Testis (tissue), 3 donors: ENCODE measurements around the gene ITIH4. TPM values are rescaled to one million over a fixed set of nuclear protein-coding genes. Genes with fewer than 3 reads are reported as not detected.

ENCODE experiments used
- DNase-seq: peaks from one replicate; pipeline ENCODE4 v3.0.0-alpha.2; 2019
- H3K27ac ChIP-seq, 2 donors: fragments of 200-600 bp; sonication (generic); one replicate each; pipeline ENCODE4 v1.5.1; 2019
- H3K27me3 ChIP-seq: fragments of 200-600 bp; sonication (generic); one replicate; pipeline ENCODE4 v1.5.1; 2019
- H3K36me3 ChIP-seq: fragments of 200-600 bp; sonication (generic); one replicate; pipeline ENCODE4 v1.5.1; 2017; ENCODE audit warnings: low read depth; ENCODE audit errors: missing control alignments
- H3K4me1 ChIP-seq: fragments of 200-600 bp; sonication (generic); one replicate; pipeline ENCODE4 v1.5.1; 2019
- H3K4me3 ChIP-seq, 2 donors: fragments of 200-600 bp; sonication (generic); one replicate each; pipeline ENCODE4 v1.5.1; 2017 to 2019
- H3K9me3 ChIP-seq: fragments of 200-600 bp; sonication (generic); one replicate; pipeline ENCODE4 v1.5.1; 2017
- CTCF ChIP-seq, 3 experiments: fragments of 450-650 bp in 2 of 3; fragments of 200-600 bp in 1 of 3; sonication (generic) in 1 of 3; IDR thresholded peaks; one replicate each; pipeline ENCODE4 v1.5.1; 2016 to 2019; ENCODE audit warnings: antibody characterized with exemption in 3 of 3, mild to moderate bottlenecking in 2 of 3, moderate library complexity in 1 of 3
- POLR2A ChIP-seq: fragments of 450-650 bp; IDR thresholded peaks from one replicate; pipeline ENCODE4 v1.6.1; 2017; ENCODE audit warnings: antibody characterized with exemption, mild to moderate bottlenecking, moderate library complexity
- WGBS, 2 donors: methylation state at CpG; one replicate each; pipeline ENCODE4 v1.1.5; 2018; 5-methylcytosine and 5-hydroxymethylcytosine counted together
- intact Hi-C: fragments of 100-400 bp; cut with DNase I; formaldehyde crosslinking; loops from one replicate; pipeline ENCODE4 v1.15.1; 2023; ENCODE audit warnings: low total_unique reads
- polyA plus RNA-seq: library from polyadenylated mRNA; stranded (reverse); fragments of 350-450 nt; fragmentation: Illumina TruSeq; extraction: RNeasy Lipid Tissue Mini Kit (QIAGEN cat#74804); gene quantifications from one replicate; pipeline ENCODE4 v1.2.3, GENCODE V29; 2014; ENCODE audit warnings: low read depth, low replicate concordance; ENCODE audit not compliant: insufficient read depth
- total RNA-seq, 2 donors: library from RNA; depleted of rRNA; stranded (reverse); fragments of >200 nt; gene quantifications; one replicate each; pipeline ENCODE4 v1.2.3, GENCODE V29; 2016

The ITIH4 gene
- total and polyA plus RNA-seq, 3 donors from 2014 or later, result 16.8 to 30.2 (median 19.9) TPM

- TF ChIP-seq CTCF (IDR thresholded peaks at IDR 0.05), result no peak
- TF ChIP-seq POLR2A, result no peak
- Histone ChIP-seq H3K27me3 (no peaks in the 10 kb centered on the region), H3K36me3 (no peaks in the 10 kb centered on the region), H3K4me1 (no peaks in the 10 kb centered on the region), H3K27ac (no peak overlapping the region), H3K4me3 (no peak overlapping the region), H3K9me3 (no peaks in the 10 kb centered on the region)
- intact Hi-C loops, result no loop called here
- DNase-seq, result no peak
- 51% methylated on average over 7 to 9 of the region's 9 CpGs for WGBS, 2 donors
Measured at GRCh38 chr3:52795298-52795900, 35.1 kb downstream of the ITIH4 start.

GRCh38 chr3:52794612-52795099 is 35.8 kb downstream of the ITIH4 start, which contains the start of gene ITIH3:
Gene ITIH3, plus strand, starts transcription at chr3:52794796. Its CDS starts 8 bp downstream, at chr3:52794804.
- H3K4me3 ChIP-seq, result no peak within 1 kb of the TSS
- H3K27me3 ChIP-seq, result no peaks in the 10 kb centered on the region
- H3K36me3 ChIP-seq, result no peaks in the 10 kb centered on the region
- H3K27ac ChIP-seq, result no peak within 1 kb of the TSS
- 87 to 88% methylated on average over 7 to 10 of the region's 10 CpGs for WGBS, 2 donors
- DNase-seq, result no peak
- no peaks in the 10 kb centered on the region for H3K4me1 ChIP-seq
- H3K9me3 ChIP-seq, result no peaks in the 10 kb centered on the region
- intact Hi-C loops, result no loop called here
- TF ChIP-seq POLR2A, result no peak
- no peak for TF ChIP-seq CTCF (IDR thresholded peaks at IDR 0.05)

- no peak for TF ChIP-seq CTCF (IDR thresholded peaks at IDR 0.05)
- no peak for TF ChIP-seq POLR2A
- WGBS, 2 donors, result 88 to 96% methylated on average over 7 to 9 of the region's 9 CpGs
- intact Hi-C loops, result no loop called here
Measured at GRCh38 chr3:52793702-52794611, 36.5 kb downstream of the ITIH4 start.

GRCh38 chr3:52792961-52793695 is 37.3 kb downstream of the ITIH4 start:
- Histone ChIP-seq H3K4me3 (no peak overlapping the region), H3K27me3 (no peaks in the 10 kb centered on the region), H3K4me1 (no peaks in the 10 kb centered on the region), H3K27ac (no peak overlapping the region), H3K9me3 (no peaks in the 10 kb centered on the region), H3K36me3 (no peaks in the 10 kb centered on the region)
- WGBS, 2 donors, result 81 to 89% methylated on average over 15 to 18 of the region's 18 CpGs
- no peak for TF ChIP-seq POLR2A
- TF ChIP-seq CTCF (IDR thresholded peaks at IDR 0.05), result no peak
- no peak for DNase-seq
- intact Hi-C loops, result no loop called here

More at GRCh38 chr3:52793702-52794611, 36.5 kb downstream of the ITIH4 start:
- no peak for DNase-seq
- H3K27me3 ChIP-seq, result no peaks in the 10 kb centered on the region
- no peak overlapping the region for H3K4me3 ChIP-seq
- H3K36me3 ChIP-seq, result no peaks in the 10 kb centered on the region
- H3K9me3 ChIP-seq, result no peaks in the 10 kb centered on the region
- H3K27ac ChIP-seq, result no peak overlapping the region
- no peaks in the 10 kb centered on the region for H3K4me1 ChIP-seq
